Upper lobe of left lung (tissue), 4 donors: Measurements from ENCODE around the gene PSAP.

Source experiments
- POLR2A ChIP-seq, 4 donors: fragments of 450-650 bp; IDR thresholded peaks; one replicate each; pipeline ENCODE4 v1.5.1; 2016 to 2017; ENCODE audit warnings: antibody characterized with exemption in 4 of 4, mild to moderate bottlenecking in 2 of 4
- POLR2AphosphoS5 ChIP-seq, 2 donors: sonication (generic); formaldehyde crosslinking; IDR thresholded peaks; one replicate each; pipeline ENCODE4 v1.5.1; 2017; ENCODE audit warnings: antibody characterized with exemption in 2 of 2
- TF ChIP-seq, protein P1 (sequence below), 6 experiments: fragments of 450-650 bp in 4 of 6; fragments of 200-600 bp in 2 of 6; sonication (generic) in 2 of 6; IDR thresholded peaks; one replicate each; pipeline ENCODE4 v1.5.1; 2016 to 2019; ENCODE audit warnings: antibody characterized with exemption in 6 of 6

DNA sequence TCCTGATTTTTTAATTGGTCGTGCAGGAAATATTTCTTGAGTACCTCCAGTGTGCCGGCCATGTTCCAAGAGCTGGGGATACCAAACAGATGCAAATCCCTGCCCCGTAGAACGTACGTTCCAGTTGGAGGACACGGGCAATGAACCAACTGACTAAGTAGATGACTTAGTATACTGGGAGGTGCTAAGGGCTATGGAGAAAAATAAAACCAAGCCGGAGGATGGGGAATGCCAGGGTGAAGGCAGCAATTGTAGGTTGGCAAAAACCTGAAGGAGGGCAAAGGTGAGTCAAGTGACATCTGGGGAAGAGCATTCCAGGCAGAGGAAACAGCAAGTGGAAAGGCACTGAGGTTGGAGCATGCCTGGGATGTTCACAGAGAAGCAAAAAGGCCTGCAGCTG lies 70.9 kb downstream of the PSAP start:
- TF ChIP-seq, protein P1, sequence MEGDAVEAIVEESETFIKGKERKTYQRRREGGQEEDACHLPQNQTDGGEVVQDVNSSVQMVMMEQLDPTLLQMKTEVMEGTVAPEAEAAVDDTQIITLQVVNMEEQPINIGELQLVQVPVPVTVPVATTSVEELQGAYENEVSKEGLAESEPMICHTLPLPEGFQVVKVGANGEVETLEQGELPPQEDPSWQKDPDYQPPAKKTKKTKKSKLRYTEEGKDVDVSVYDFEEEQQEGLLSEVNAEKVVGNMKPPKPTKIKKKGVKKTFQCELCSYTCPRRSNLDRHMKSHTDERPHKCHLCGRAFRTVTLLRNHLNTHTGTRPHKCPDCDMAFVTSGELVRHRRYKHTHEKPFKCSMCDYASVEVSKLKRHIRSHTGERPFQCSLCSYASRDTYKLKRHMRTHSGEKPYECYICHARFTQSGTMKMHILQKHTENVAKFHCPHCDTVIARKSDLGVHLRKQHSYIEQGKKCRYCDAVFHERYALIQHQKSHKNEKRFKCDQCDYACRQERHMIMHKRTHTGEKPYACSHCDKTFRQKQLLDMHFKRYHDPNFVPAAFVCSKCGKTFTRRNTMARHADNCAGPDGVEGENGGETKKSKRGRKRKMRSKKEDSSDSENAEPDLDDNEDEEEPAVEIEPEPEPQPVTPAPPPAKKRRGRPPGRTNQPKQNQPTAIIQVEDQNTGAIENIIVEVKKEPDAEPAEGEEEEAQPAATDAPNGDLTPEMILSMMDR (IDR thresholded peaks at IDR 0.05) = no peak
- TF ChIP-seq POLR2A (IDR thresholded peaks at IDR 0.05) = no peak
- no peak for TF ChIP-seq POLR2AphosphoS5 (IDR thresholded peaks at IDR 0.05)
